NCI-H187 (cell line): ENCODE data around the gene SYT13.

Source experiments
- DNase-seq, 2 experiments: peaks; one replicate each; lab custom pipeline; 2025; lab: John Stamatoyannopoulos, UW

SYT13 gene

DNA sequence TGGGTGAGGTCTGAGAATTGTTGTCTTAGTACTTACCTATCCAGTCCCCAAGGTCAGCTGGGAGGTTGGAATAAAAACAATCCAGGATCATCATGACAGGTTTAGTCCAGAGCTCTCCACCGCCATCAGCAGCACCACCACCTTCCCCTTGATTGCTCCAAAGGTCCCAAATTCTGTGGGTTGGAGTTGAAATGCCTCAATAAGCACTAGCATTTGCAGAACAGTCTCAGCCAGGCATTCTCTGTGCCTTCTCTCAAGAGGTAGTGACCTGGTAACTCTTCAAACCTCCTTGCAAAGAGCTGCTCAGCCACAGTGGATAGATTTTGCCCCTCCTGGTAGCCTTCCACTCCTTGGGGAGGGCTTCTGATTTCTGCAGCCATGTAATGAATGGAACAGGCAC is 70.1 kb downstream of the SYT13 start:
- DNase-seq: no peak

DNA sequence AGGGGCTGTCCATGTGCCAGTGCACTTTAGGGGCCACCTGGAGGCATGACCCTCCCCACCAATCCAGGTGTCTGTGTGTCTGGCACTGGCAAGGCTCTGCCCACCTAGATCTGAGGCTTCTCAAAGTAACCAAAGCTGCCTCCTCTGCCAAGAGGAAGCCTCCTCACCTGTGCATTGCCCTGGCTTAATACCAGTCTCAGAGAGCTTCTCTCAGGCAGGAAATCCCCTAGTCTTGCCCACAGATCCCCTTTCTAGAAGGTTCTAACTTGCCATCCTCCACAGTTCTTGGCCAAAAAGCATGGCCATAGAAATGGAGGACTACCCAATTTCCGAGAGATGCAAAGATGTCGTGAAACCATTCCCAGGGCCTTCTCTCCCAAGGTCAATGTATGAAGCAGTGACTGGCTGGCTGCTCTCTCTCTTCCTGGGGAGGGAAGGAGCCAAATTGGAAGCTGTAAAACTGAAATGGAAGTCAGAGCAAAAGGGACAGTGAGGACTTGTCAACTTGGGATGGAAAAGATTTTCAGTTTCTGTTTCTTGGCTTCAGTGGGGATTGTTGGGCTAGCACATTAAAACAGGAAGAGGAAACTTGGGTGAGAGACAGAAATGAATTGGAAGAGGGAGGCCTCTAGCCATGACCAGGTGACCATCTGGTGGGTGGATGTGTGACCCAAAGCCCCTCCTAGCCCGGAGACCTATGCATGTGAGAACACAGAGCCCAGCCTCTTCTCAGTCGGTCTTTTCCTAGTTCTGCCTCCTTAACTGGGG is 70.9 kb downstream of the SYT13 start:
- DNase-seq: no peak

DNA sequence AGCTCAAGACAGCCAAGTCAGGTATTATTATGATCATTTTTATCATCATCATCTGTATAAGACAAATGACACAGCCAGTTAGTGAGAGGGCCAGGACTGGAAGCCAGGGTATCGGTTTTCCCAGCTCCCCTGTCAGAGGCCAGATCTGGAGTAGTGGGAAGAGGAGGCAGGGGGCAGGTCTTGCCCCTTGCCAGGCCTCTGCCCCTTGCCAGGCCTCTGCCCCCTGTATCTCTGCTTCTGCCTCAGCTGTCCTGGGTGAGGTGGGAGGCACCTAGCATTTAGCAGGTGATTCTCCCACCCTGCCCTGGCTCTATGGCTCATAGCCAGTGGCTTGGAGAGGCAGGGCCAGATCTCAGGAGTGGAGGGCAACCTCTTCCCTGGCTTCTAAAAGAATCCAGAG is 72.4 kb downstream of the SYT13 start:
- DNase-seq: no peak

GRCh38 chr11:45213316-45213665 is 72.8 kb downstream of the SYT13 start:
- no peak for DNase-seq

DNA sequence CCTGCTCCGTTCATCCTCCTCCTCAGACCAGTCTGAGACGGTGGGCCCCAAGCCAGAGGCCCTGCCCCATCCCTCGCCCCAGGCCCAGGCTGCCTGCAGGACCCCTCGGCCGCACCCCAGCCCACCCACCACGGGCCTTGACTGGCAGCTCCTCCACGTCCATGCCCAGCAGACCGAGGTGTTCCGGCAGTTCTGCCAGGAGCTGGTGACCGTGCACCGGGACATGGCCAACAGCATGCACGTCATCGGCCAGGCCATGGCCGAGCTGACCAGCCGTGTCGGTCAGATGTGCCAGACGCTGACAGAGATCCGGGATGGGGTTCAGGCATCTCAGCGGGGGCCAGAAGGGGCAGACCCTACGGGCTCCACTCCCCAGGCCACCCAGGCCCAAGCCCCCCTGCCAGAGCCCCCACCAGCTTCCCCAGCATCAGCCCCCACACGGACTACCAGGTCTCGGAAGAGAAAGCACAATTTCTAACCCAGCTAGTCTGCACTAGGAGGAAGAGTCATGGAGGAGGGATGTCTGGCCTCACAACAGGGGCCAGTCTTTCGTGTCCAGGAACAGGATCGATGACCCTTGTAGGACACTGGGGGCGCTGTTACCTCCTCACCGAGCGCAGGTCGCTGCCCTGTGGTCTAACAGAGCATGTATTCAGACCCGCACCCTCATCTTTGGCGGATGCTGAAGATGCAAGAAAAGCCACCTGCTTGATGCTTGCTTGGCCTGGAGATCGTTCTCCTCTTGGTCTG is 73.4 kb downstream of the SYT13 start:
- DNase-seq: no peak

DNA sequence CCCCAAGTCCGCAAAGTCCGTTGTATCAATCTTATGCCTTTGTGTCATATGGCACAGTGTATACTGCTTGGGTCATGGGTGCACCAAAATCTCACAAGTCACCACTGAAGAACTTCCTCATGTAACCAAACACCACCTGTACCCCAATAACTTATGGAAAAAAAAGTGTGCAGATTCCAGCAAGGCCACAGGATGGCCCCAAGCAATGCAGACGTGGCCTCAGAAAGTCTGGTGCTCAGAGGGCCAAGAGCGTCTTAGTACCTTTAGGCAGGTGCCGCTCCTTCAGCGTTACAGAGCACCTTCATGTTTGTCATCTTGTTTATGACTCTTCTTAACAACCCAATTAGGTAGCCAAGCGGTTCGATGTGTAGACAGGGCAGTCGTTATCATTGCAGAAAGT is 74.4 kb downstream of the SYT13 start:
- DNase-seq: no peak

- DNase-seq: no peak
Observed at GRCh38 chr11:45210846-45211245, 75.3 kb downstream of the SYT13 start.

- DNase-seq: no peak
Observed at GRCh38 chr11:45209891-45210699, 76.0 kb downstream of the SYT13 start.

DNA sequence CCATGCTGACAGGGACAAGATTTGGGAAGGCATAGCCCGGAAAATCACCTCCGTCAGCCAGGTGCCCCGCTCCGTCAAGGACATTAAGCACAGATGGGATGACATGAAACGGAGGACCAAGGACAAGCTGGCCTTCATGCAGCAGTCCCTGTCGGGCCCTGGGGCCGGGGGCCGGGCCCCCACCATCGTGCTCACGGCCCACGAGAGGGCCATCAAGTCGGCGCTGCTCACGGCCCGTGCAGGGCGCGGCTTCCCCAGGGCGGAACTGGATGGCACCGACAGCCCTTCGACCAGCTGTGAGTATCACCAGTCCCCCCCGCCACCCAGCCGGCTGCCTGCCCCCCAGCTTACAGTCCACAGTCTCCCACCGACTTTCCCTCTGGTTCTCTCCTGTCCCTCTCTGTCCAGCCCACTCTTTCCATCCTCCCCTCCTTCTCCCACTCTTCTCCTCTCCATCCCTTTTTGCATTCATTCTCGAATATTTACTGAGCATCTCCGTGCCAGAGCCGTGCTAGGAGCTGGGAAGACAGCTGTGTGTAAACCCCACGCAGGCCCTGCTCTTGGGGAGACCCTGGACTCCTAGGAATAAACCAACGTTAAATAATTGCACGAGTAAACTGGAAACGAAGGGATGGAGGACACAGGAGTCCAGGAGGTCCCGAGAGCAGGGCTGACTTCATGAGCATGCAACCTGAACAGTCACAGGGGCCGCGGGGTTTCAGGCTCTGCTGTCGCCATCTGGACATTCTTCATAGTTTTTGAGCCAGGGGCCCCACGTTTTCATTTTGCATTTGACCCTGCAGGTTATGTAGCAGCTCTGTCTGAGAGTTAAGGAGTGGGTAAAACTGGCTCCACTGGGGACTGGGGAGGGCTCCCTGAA is 76.9 kb downstream of the SYT13 start:
- DNase-seq: no peak

- no peak for DNase-seq
Observed at GRCh38 chr11:45208135-45208534, 78.0 kb downstream of the SYT13 start.

DNA sequence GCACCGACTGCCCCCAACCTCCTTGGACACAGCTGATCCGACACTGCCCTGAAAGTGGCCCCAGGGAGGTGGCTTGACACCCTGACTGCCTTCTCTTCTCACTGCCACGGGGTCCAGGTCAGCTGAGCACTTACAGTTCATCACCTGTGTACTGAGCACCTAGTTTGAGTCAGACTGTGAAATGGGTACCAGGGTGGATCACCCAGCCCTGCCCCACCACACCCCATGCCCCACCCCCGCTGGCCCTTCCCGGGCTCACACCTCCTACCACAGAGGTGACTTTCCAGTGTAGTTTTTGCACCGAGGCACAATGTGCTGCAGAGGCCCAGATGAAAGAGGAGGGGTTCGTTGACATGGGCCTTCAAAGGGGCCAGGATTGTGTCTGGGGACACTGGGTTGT is 80.2 kb downstream of the SYT13 start:
- DNase-seq: no peak

DNA sequence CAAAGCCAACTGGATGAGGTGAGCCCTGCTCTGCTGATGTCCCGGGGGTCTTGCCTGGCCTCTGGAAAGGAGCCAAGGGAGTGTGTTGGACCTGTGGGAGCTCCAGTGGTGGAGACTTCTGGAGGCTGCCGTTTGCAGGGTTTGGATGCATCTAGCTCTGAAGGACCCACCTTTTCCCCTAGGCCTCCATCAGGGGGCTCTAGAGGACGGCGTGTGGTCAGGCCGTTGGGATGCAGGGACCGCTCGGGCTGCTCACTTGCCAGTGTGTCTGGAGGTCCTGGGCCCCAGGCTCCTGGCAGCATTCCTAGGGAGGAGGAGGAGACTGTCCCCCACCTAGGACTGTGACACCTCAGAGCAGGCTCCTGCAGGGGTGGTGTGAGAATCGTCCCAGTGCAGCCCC is 81.4 kb downstream of the SYT13 start:
- no peak for DNase-seq

DNA sequence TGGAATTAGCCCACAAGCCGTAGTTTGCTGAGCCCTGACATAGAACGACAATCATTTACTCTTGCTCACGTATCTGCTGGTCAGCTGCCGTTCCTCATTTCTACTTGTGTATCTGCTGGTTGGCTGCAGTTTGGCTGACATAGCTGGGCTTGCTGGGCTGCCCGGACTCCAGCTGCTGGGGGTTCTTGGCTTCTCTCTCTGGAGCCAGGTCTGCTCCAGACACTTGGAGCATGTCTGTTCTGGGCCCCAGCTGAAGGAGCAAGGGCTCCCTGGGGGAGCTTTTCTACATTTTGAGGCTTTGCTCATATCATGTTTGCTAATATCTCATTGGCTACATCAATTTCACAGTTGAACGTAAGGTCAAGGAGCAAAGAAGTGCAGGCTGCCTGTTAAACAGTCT is 92.4 kb downstream of the SYT13 start:
- peak; percentile 36 to 67 for DNase-seq
